GM18502 (cell line): ENCODE data around the gene DELE1.
A peak's percentile ranks its signal among the peaks of the same experiment; 100 is the strongest.
"Not testable (repeated sequence)": the region's sequence is repeated elsewhere in the genome, so short reads cannot be mapped to it uniquely, and the experiment has no call there.

Experiments
- ATAC-seq: cut with Tn5 transposase; IDR thresholded peaks from one replicate; pipeline ENCODE4 v1.9.1; 2021; ENCODE audit warnings: mild to moderate bottlenecking; ENCODE audit not compliant: unreplicated experiment, poor library complexity

Gene DELE1

DNA sequence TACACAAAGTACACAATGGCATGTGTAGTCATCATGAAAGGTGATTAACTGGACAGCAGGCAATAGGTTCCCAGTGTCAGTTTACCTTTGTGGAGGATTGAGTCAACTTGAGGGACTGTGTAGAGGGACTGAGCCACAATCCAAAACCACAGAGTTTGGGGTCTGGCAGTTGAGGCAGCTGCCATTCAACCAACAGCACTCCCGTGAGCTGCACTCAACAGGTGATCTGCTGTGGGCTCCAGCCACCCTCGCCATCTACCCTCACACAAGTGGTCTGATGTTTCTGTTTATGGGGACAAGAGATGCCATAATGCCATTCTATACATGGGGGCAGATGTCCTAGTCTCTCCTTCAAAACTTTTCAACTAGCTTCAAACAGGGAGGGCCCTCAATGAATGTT lies 2.9 kb upstream of the DELE1 start:
- no peak for ATAC-seq

DNA sequence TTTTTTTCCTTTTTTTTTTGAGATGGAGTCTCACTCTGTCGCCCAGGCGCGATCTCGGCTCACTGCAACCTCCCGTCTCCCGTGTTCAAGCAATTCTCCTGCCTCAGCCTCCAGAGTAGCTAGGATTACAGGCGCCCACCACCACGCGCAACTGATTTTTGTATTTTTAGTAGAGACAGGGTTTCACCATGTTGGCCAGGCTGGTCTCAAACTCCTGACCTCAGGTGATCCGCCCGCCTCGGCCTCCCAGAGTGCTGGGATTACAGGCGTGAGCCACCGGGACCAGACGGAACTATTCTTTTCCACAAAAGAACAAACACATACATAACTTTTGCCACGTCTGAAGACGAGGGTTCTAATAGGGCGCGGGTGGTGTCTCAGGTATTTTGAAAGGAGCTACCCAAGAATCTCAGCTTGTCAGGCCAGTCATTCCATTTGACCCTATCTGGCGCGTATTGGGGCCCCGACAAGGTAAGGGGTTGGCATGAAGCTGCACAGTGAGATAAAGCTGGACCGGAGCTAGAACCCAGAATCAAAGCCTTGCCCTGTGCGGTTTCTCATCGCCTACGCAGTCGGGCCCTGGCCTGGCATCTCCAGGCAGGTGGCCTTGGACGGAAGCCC lies 734 bp upstream of the DELE1 start:
- ATAC-seq = not testable (repeated sequence)

- no peak for ATAC-seq
Observed at GRCh38 chr5:141926434-141926833, 2.8 kb downstream of the DELE1 start.

- ATAC-seq = no peak
Observed at GRCh38 chr5:141928051-141928450, 4.4 kb downstream of the DELE1 start.

GRCh38 chr5:141929398-141930058 lies 5.9 kb downstream of the DELE1 start:
- no peak for ATAC-seq

GRCh38 chr5:141931694-141932093 lies 8.0 kb downstream of the DELE1 start:
- ATAC-seq = no peak

GRCh38 chr5:141933151-141933550 lies 9.5 kb downstream of the DELE1 start:
- ATAC-seq = no peak

DNA sequence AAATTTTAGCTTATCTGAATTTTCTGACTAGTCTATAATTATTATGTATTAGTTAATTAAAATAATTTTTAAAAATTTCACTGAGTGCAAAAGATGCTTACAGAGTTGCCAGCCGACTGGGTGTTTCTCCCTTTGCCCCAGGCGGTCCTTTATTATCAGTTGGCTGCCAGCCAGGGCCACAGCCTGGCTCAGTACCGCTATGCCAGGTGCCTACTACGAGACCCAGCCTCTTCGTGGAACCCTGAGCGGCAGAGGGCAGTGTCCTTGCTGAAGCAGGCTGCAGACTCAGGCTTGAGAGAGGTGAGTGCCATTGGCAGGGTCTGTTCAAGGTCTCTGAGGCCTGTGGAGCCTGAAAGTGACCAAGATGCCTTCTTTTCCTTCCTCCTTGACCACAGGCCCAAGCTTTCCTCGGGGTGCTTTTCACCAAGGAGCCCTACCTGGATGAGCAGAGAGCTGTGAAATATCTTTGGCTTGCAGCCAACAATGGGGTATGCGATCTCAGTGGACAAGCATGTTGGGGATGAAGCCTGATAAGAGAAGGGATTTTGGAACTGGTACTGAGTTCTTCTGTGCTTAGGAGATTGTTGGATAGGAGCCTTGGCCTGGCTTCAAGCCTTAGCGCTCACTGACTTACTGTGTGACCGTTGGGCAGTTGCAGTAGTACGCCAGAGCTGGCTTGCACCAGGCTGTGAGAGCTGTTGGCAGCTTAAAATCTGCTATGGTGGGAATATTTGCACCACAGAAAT lies 10.6 kb downstream of the DELE1 start:
- no peak for ATAC-seq

- no peak for ATAC-seq
Observed at GRCh38 chr5:141935538-141935937, 11.9 kb downstream of the DELE1 start.

- ATAC-seq = no peak
Observed at GRCh38 chr5:141940695-141941271, 17.1 kb downstream of the DELE1 start.

GRCh38 chr5:141941307-141941706 lies 17.6 kb downstream of the DELE1 start:
- no peak for ATAC-seq

- ATAC-seq = no peak
Observed at GRCh38 chr5:141941779-141942178, 18.1 kb downstream of the DELE1 start.

DNA sequence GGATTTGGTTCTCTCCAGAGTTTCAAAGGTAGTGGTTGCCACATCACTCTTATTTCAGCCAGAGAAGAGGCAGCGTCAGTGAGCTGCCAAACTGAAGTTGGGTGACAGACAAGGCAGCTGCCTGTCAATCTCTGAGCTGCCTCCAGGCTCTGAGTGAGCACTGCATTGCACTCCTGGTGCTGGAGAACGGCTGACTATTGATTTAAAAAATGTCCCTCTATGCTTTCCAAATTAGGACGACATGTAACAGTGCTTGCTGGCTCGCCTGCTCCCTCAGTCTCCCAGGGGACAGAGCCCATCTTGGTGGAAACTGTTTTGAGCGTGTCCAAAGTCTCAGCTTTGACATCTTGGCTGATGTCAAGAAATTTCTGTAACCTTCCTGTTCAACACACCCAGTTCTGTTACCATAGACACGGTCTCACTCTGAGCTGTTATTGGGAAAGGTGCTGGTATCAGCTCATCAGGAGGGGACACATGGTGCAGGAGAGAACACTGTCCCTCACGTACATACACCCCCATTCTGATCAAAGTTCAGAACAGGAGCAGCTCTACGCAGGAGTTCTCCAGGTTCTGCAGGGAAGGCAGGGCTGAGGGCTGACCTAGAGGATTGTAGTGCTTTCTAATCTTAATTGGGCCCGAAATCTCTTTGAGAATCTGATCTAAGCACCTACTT lies 18.6 kb downstream of the DELE1 start:
- ATAC-seq = no peak

GRCh38 chr5:141944076-141944475 lies 20.4 kb downstream of the DELE1 start:
- no peak for ATAC-seq

- no peak for ATAC-seq
Observed at GRCh38 chr5:141945511-141946051, 21.9 kb downstream of the DELE1 start.

DNA sequence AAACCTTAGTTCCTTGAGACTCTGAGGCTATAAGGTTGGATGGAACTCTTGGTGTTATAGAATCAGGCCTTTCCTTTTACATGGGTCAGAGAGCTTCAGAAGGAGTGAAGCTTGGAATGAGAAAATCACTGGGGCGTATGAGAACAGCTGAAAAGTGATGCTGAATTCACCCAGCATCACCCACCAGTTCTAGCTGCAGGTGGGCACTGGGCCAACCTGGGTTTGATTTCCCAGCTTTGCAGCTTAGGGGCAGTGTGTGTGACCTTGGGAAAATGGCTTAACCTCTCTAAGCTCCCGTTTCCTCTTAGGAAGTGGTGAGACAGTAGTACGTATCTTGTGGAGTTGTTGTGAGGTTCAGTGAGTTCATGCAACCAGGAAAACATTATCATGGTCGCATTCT lies 23.6 kb downstream of the DELE1 start:
- no peak for ATAC-seq

- no peak for ATAC-seq
Observed at GRCh38 chr5:141948812-141949211, 25.1 kb downstream of the DELE1 start.

GRCh38 chr5:141949511-141949910 lies 25.8 kb downstream of the DELE1 start:
- ATAC-seq = no peak

DNA sequence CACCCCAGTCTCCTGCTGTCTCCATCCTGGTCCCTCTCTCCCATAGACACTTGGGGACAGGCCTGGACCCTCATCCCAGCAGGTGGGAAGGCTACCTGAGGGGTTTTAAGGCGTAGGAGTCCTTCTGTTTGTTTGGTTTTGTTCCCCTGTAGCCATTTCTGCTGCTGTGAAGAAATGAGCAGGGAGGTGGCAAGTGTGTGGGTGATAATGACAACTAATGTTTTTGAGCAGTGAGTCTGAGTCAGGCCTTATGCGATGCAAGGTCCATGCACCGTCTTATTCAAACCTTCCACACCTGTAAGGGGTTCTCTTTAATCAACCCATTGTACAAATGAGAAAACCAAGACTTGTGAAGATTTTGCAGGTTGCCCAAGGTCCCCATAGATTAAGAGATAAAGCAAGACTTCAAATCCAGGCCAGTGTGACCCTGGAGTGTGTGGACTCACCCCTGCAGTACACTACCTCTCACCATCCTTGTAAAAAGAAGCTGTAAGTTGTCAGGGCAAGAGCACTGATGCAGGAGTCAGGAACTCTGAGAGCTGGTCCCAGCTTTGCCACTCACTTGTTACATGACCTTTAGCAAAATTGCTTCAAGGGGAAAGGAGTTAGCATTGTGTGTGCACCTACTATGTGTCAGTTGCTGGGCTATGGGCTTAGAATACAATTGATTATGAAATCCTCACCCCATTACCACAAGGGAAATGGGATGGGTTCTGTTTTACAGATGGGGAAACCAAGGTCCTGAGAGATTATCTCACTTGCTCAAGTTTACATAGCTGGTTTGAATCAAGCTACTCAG lies 26.7 kb downstream of the DELE1 start:
- ATAC-seq = no peak

DNA sequence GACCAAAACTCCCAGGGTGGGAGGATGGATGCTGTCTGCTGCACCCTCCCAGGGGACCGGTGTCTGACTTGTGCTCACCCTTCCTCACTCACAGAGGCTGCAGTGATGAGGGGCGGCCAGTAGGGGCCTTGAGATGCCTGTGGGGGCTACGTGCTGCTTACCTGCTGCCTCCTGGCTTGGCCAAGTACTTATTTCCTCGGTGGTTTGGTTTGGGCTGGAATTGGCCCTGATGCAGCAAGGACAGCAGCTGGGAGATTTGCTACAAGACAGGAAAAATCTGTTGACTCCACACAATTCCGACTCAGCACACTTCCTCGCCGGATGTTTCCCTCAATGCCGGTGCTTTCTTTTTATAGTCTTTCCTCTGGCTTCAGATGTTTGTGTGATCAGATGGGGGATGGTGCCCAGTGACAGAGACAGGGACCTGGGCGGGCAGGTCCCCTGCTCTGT lies 27.7 kb downstream of the DELE1 start:
- peak; percentile 93 for ATAC-seq
